A673 (cell line): Measurements from ENCODE around the gene GABARAPL2. TPM values are rescaled to one million over a fixed set of nuclear protein-coding genes. Genes with fewer than 3 reads are reported as not detected.

ENCODE experiments used
- BruUV-seq: library from RNA; stranded (reverse); fragments of 400-500 nt; replicated peaks from 2 replicates; lab custom pipeline; 2021; lab: Mats Ljungman, UMichigan
- CTCF ChIA-PET: fragments of 300-600 bp; sonication (Branson Sonifier 250); formaldehyde crosslinking; loops from one replicate; lab custom pipeline; 2022; ENCODE audit warnings: antibody characterized with exemption; lab: Charles Lee
- POLR2A ChIA-PET: fragments of 300-600 bp; sonication (Branson Sonifier 250); formaldehyde crosslinking; loops from one replicate; lab custom pipeline; 2022; ENCODE audit warnings: antibody characterized with exemption; ENCODE audit not compliant: low non-redundant PET; lab: Charles Lee
- DNase-seq: peaks from one replicate; pipeline ENCODE4 v3.0.0-alpha.2; 2015; ENCODE audit warnings: low spot score
- H3K27ac ChIP-seq: fragments of 200-600 bp; sonication (generic); 2 replicates; pipeline ENCODE4 v1.5.1; 2016; ENCODE audit warnings: mixed run types, low read depth, mild to moderate bottlenecking, mixed read lengths, antibody characterized with exemption, low read length; ENCODE audit not compliant: poor library complexity, severe bottlenecking
- H3K27me3 ChIP-seq: fragments of 200-600 bp; sonication (generic); replicated peaks from 2 replicates; pipeline ENCODE4 v1.6.1; 2017; ENCODE audit warnings: mixed run types, low read depth, mild to moderate bottlenecking, mixed read lengths, antibody characterized with exemption, low read length; ENCODE audit not compliant: insufficient read depth, poor library complexity
- H3K36me3 ChIP-seq: fragments of 200-600 bp; sonication (generic); 2 replicates; pipeline ENCODE4 v1.6.1; 2016; ENCODE audit warnings: mixed run types, mild to moderate bottlenecking, mixed read lengths, antibody characterized with exemption, low read length; ENCODE audit not compliant: insufficient read depth, poor library complexity, severe bottlenecking
- H3K4me1 ChIP-seq: fragments of 200-600 bp; sonication (generic); 2 replicates; pipeline ENCODE4 v1.6.1; 2017; ENCODE audit warnings: mixed run types, mild to moderate bottlenecking, mixed read lengths, antibody characterized with exemption, low read length; ENCODE audit not compliant: insufficient read depth, poor library complexity, severe bottlenecking
- H3K4me3 ChIP-seq: fragments of 200-600 bp; sonication (generic); 2 replicates; pipeline ENCODE4 v1.5.1; 2016; ENCODE audit warnings: low read depth, mixed run types, mild to moderate bottlenecking, mixed read lengths, low read length; ENCODE audit not compliant: poor library complexity, severe bottlenecking
- H3K9me3 ChIP-seq: fragments of 200-600 bp; sonication (generic); 2 replicates; pipeline ENCODE4 v1.6.1; 2016; ENCODE audit warnings: mixed run types, low read depth, mild to moderate bottlenecking, mixed read lengths, antibody characterized with exemption, low read length; ENCODE audit not compliant: poor library complexity, severe bottlenecking
- EZH2 ChIP-seq: fragments of 200-600 bp; sonication (generic); IDR thresholded peaks from 2 replicates; pipeline ENCODE4 v1.6.1; 2017; ENCODE audit warnings: borderline replicate concordance, low read depth, mild to moderate bottlenecking, mixed read lengths, antibody characterized with exemption, low read length; ENCODE audit not compliant: poor library complexity, severe bottlenecking
- intact Hi-C: fragments of 100-400 bp; cut with micrococcal nuclease; formaldehyde crosslinking; loops from one replicate; pipeline ENCODE4 v1.10.0; 2022; ENCODE audit not compliant: unreplicated experiment
- total RNA-seq: library from RNA; stranded (reverse); gene quantifications from 2 replicates; pipeline ENCODE4 v1.2.3, GENCODE V29; 2021
- TF ChIP-seq, protein P1 (sequence below): fragments of 300-800, 200-600 bp; sonication (generic); conservative IDR thresholded peaks from 2 replicates; pipeline ENCODE4 v1.5.1; 2017; ENCODE audit warnings: low read depth, mild to moderate bottlenecking, antibody characterized with exemption, low read length, moderate library complexity, mixed read lengths

GABARAPL2 gene
- total RNA-seq, 1 experiment from 2014 or later: 95.4 TPM

DNA sequence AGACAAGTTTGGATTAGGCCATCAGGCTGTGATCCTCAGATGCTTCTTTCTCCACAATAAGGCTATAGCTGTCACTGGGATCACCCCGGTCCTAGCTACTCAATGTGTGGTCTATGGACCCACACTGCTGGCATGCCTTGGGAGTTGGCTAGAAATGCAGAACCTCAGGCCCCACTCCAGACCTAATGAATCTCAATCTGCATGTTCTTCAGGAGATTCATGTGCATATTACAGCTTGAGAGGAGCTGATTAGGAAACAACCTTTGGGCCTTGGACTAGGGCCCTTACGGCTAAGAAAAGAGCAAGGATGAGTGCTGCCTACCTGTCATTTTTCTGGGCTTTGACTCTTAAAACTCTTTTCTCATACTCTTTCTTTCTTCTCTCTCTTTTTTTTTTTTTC, 49.4 kb downstream of the GABARAPL2 start:
- Histone ChIP-seq H3K9me3 (no peaks in the 10 kb centered on the region), H3K4me3 (no peak overlapping the region), H3K4me1 (no peaks in the 10 kb centered on the region), H3K27me3 (no peaks in the 10 kb centered on the region), H3K27ac (no peak overlapping the region), H3K36me3 (peaks cover 47% of the 10 kb centered on the region)
- POLR2A ChIA-PET: no interaction called here
- DNase-seq: no peak
- TF ChIP-seq, protein P1, sequence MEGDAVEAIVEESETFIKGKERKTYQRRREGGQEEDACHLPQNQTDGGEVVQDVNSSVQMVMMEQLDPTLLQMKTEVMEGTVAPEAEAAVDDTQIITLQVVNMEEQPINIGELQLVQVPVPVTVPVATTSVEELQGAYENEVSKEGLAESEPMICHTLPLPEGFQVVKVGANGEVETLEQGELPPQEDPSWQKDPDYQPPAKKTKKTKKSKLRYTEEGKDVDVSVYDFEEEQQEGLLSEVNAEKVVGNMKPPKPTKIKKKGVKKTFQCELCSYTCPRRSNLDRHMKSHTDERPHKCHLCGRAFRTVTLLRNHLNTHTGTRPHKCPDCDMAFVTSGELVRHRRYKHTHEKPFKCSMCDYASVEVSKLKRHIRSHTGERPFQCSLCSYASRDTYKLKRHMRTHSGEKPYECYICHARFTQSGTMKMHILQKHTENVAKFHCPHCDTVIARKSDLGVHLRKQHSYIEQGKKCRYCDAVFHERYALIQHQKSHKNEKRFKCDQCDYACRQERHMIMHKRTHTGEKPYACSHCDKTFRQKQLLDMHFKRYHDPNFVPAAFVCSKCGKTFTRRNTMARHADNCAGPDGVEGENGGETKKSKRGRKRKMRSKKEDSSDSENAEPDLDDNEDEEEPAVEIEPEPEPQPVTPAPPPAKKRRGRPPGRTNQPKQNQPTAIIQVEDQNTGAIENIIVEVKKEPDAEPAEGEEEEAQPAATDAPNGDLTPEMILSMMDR: no peak
- TF ChIP-seq EZH2: no peak
- BruUV-seq: no TSS peak
- CTCF ChIA-PET: no interaction called here
- intact Hi-C loops: no loop called here

DNA sequence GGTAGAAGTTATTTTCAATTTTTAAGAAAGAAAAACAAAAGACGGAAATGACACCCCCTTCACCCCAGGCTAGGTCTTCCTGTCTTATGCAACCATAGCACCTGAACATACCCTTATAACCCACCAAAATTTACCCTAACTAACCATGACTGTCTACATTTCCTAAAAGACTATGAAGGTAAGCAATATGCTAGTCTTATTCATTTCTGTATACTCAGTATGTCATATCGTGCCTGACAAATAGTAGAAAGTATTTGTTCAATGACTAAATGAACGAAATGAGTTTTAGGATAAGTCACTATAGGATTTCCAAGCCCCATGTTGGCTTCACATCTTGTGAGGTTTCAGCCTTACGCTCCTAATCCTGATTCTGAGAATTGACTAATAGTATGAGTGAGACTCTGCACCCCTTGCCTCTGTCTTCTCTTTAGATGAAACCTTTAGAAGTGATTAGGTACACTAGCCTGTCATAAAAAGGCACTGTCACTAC, 50.4 kb downstream of the GABARAPL2 start:
- peaks cover 39% of the 10 kb centered on the region for H3K36me3 ChIP-seq
- BruUV-seq: no TSS peak
- CTCF ChIA-PET: interaction anchor here (0.6 kb wide), 1 partner anchor 99 kb away, joined by 4 read pairs; no protein-coding TSS in a partner anchor

DNA sequence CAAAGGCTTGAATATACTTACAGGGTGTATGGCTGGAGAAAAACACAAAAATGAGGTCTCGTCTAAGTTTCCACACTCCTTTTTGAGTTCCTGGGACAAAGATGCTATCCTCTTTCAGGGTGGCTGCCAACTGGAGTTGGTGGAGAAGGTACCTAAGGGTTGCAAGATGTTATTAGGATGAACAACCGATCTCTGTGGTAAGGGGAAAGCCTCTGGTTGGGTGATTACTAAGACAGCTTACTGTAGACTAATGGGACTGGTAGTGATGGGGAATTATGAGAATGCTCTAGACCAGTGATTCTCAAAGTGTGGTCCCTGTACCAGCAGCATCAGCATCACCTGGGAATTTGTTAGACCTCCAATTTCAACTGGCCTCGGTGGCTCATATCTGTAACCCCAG, 50.9 kb downstream of the GABARAPL2 start:
- no peak for DNase-seq
- BruUV-seq: no TSS peak
- H3K4me1 ChIP-seq: peaks cover 8% of the 10 kb centered on the region
- intact Hi-C loops: no loop called here
- TF ChIP-seq, protein P1: no peak
- no peak for TF ChIP-seq EZH2
- H3K9me3 ChIP-seq: no peaks in the 10 kb centered on the region
- H3K36me3 ChIP-seq: peaks cover 35% of the 10 kb centered on the region
- H3K27me3 ChIP-seq: no peaks in the 10 kb centered on the region
- H3K27ac ChIP-seq: no peak overlapping the region
- ChIA-PET POLR2A (no interaction called here), CTCF (no interaction called here)
- H3K4me3 ChIP-seq: no peak overlapping the region

More for the DNA sequence above, 50.4 kb downstream of the GABARAPL2 start:
- peaks cover 4% of the 10 kb centered on the region for H3K4me1 ChIP-seq
- no peak overlapping the region for H3K27ac ChIP-seq
- intact Hi-C loops: no loop called here
- POLR2A ChIA-PET: no interaction called here
- DNase-seq: no peak
- no peaks in the 10 kb centered on the region for H3K27me3 ChIP-seq
- no peak overlapping the region for H3K4me3 ChIP-seq
- no peaks in the 10 kb centered on the region for H3K9me3 ChIP-seq
- TF ChIP-seq, protein P1: no peak
- no peak for TF ChIP-seq EZH2
